Activated B cell treated with CpG ODN at 0.5 μM for 24 hours (primary cell): ENCODE measurements around the gene NOC3L. TPM values are rescaled to one million over a fixed set of nuclear protein-coding genes. Genes with fewer than 3 reads are reported as not detected.

Experiments
- ATAC-seq: fragments of 200-7000 bp; cut with Tn5 transposase; one replicate; pipeline ENCODE4 v1.10.0; 2021; ENCODE audit warnings: low read depth, mild to moderate bottlenecking, moderate library complexity
- CTCF ChIA-PET: fragments of 350-600 bp; sonication (Branson Sonifier 250); formaldehyde crosslinking; loops from one replicate; lab custom pipeline; 2021; ENCODE audit warnings: antibody characterized with exemption; lab: Charles Lee
- POLR2A ChIA-PET: fragments of 350-600 bp; sonication (Branson Sonifier 250); formaldehyde crosslinking; loops from one replicate; lab custom pipeline; 2021; ENCODE audit warnings: antibody characterized with exemption; lab: Charles Lee
- DNase-seq: peaks from one replicate; pipeline ENCODE4 v3.0.0; 2022
- H3K27ac Mint-ChIP-seq: one replicate; pipeline ENCODE4 v1.8.0; 2020; ENCODE audit warnings: mixed read lengths
- H3K27me3 Mint-ChIP-seq: one replicate; pipeline ENCODE4 v1.8.0; 2021; ENCODE audit warnings: mixed read lengths
- H3K36me3 Mint-ChIP-seq: one replicate; pipeline ENCODE4 v1.8.0; 2021; ENCODE audit warnings: low read depth, mixed read lengths
- H3K4me1 Mint-ChIP-seq: one replicate; pipeline ENCODE4 v1.8.0; 2021; ENCODE audit warnings: mixed read lengths
- H3K4me3 Mint-ChIP-seq: one replicate; pipeline ENCODE4 v1.8.0; 2020; ENCODE audit warnings: mild to moderate bottlenecking, mixed read lengths
- H3K9me3 Mint-ChIP-seq: one replicate; pipeline ENCODE4 v1.8.0; 2020; ENCODE audit warnings: mixed read lengths
- CTCF ChIP-seq: fragments of 200-600 bp; IDR thresholded peaks from one replicate; pipeline ENCODE4 v1.8.0; 2022; ENCODE audit warnings: antibody characterized with exemption, mild to moderate bottlenecking
- intact Hi-C: fragments of 100-400 bp; cut with micrococcal nuclease; formaldehyde crosslinking; loops from one replicate; pipeline ENCODE4 v1.15.1; 2024
- total RNA-seq: library from RNA; stranded (reverse); gene quantifications from 2 replicates; pipeline ENCODE4 v1.2.3, GENCODE V29; 2022

NOC3L gene
- total RNA-seq, 1 donor from 2014 or later = 50.8 TPM

GRCh38 chr10:94407668-94408067 lies 44.9 kb upstream of the NOC3L start:
- intact Hi-C loops = no loop called here
- H3K36me3 Mint-ChIP-seq = peaks cover 4% of the 10 kb centered on the region
- ATAC-seq (no peak), DNase-seq (no peak)
- POLR2A ChIA-PET = interaction anchor here (0.6 kb wide), 1 partner anchor 54 kb away, joined by 3 read pairs; no protein-coding TSS in a partner anchor
- no peaks in the 10 kb centered on the region for H3K9me3 Mint-ChIP-seq
- CTCF ChIA-PET = interaction anchor here (1.0 kb wide), 1 partner anchor 87 kb away, joined by 3 read pairs; no protein-coding TSS in a partner anchor
- no peak overlapping the region for H3K27ac Mint-ChIP-seq
- no peak for TF ChIP-seq CTCF
- peaks cover 3% of the 10 kb centered on the region for H3K27me3 Mint-ChIP-seq
- H3K4me1 Mint-ChIP-seq = peaks cover 13% of the 10 kb centered on the region
- H3K4me3 Mint-ChIP-seq = no peak overlapping the region

- ChIA-PET CTCF (interaction anchor here (1.3 kb wide), 1 partner anchor 39 kb away, joined by 4 read pairs; no protein-coding TSS in a partner anchor), POLR2A (no interaction called here)
- H3K27me3 Mint-ChIP-seq = peaks cover 6% of the 10 kb centered on the region
- DNase-seq (no peak), ATAC-seq (no peak)
- H3K4me3 Mint-ChIP-seq = no peak overlapping the region
- peaks cover 7% of the 10 kb centered on the region for H3K36me3 Mint-ChIP-seq
- TF ChIP-seq CTCF = no peak
- no peak overlapping the region for H3K27ac Mint-ChIP-seq
- H3K9me3 Mint-ChIP-seq = no peaks in the 10 kb centered on the region
- intact Hi-C loops = no loop called here
- peaks cover 16% of the 10 kb centered on the region for H3K4me1 Mint-ChIP-seq
These were observed 42.7 kb upstream of the NOC3L start for GRCh38 chr10:94405406-94405805.

- Mint-ChIP-seq H3K4me1 (peaks cover 15% of the 10 kb centered on the region), H3K4me3 (peak overlapping the region; percentile 88), H3K9me3 (no peaks in the 10 kb centered on the region), H3K27ac (peak overlapping the region; percentile 94), H3K27me3 (peaks cover 15% of the 10 kb centered on the region), H3K36me3 (peaks cover 7% of the 10 kb centered on the region)
- no peak for TF ChIP-seq CTCF
- no peak for DNase-seq
- intact Hi-C loops = loop anchor here (1.0 to 5.0 kb wide), 5 partner anchors 41 to 701 kb away; partner anchors contain the start of genes FRA10AC1, HELLS and NOC3L
- ATAC-seq = peak; percentile 80
- ChIA-PET CTCF (interaction anchor here (0.6 to 1.6 kb wide), 4 partner anchors 14 to 59 kb away, joined by 3 to 8 read pairs (median 5); partner anchors contain the start of gene NOC3L), POLR2A (interaction anchor here (0.6 to 3.5 kb wide), 10 partner anchors 8 to 908 kb away, joined by 3 to 52 read pairs (median 4); partner anchors contain the start of genes FRA10AC1 and NOC3L)
These were observed 40.9 kb upstream of the NOC3L start for GRCh38 chr10:94403380-94404213.

GRCh38 chr10:94402843-94403379 lies 40.2 kb upstream of the NOC3L start:
- POLR2A ChIA-PET = interaction anchor here (0.6 to 3.5 kb wide), 6 partner anchors 9 to 700 kb away, joined by 3 to 52 read pairs (median 5); partner anchors contain the start of genes FRA10AC1 and NOC3L
- intact Hi-C loops = loop anchor here (1.0 to 5.0 kb wide), 5 partner anchors 41 to 701 kb away; partner anchors contain the start of genes FRA10AC1, HELLS and NOC3L
- ATAC-seq (peak; percentile 15), DNase-seq (peak; percentile 63)
- Mint-ChIP-seq H3K27ac (no peak overlapping the region), H3K36me3 (peaks cover 7% of the 10 kb centered on the region), H3K9me3 (no peaks in the 10 kb centered on the region), H3K27me3 (peaks cover 17% of the 10 kb centered on the region), H3K4me3 (peak overlapping the region; percentile 88), H3K4me1 (peaks cover 15% of the 10 kb centered on the region)
- no peak for TF ChIP-seq CTCF
- CTCF ChIA-PET = interaction anchor here (0.6 to 1.6 kb wide), 6 partner anchors 14 to 59 kb away, joined by 3 to 8 read pairs (median 3); partner anchors contain the start of gene NOC3L
